PFSK-1 (cell line): ENCODE data around the gene TSC1.

Experiments
- FOXP2 ChIP-seq: optimal IDR thresholded peaks from 2 replicates; pipeline ENCODE3; 2011; ENCODE audit warnings: borderline replicate concordance, control low read depth, inconsistent platforms; ENCODE audit not compliant: insufficient read depth; ENCODE audit errors: extremely low read length, extremely low read depth
- POLR2AphosphoS5 ChIP-seq: IDR thresholded peaks from 2 replicates; pipeline ENCODE4 v1.6.1; 2012; ENCODE audit warnings: low read depth, mild to moderate bottlenecking, control low read depth, low read length, moderate library complexity
- REST ChIP-seq, 2 experiments: IDR thresholded peaks; 2 replicates each; pipeline versions ENCODE4 v1.6.1 to v1.8.0; 2011 to 2012; ENCODE audit warnings: low read depth in 2 of 2, low read length in 2 of 2, control low read depth in 1 of 2, inconsistent platforms in 1 of 2, mild to moderate bottlenecking in 1 of 2, moderate library complexity in 1 of 2; ENCODE audit not compliant: insufficient read depth in 1 of 2
- SIN3A ChIP-seq: IDR thresholded peaks from 2 replicates; pipeline ENCODE4 v1.6.1; 2012; ENCODE audit warnings: mild to moderate bottlenecking, low read length, moderate library complexity, borderline replicate concordance; ENCODE audit not compliant: insufficient read depth
- TAF1 ChIP-seq: IDR thresholded peaks from 2 replicates; pipeline ENCODE4 v1.6.1; 2012; ENCODE audit warnings: low read length, control low read depth, borderline replicate concordance; ENCODE audit not compliant: insufficient read depth

The TSC1 gene

GRCh38 chr9:132864691-132865090 lies 79.7 kb downstream of the TSC1 start:
- TF ChIP-seq FOXP2 (no peak), TAF1 (no peak), POLR2AphosphoS5 (no peak), REST (IDR thresholded peaks at IDR 0.05; ENCODE audit: insufficient read depth in 1 of 2, low read depth in 2 of 2, low read length in 2 of 2) (no peak), SIN3A (no peak)

GRCh38 chr9:132864277-132864676 lies 80.1 kb downstream of the TSC1 start:
- TF ChIP-seq FOXP2 (no peak), REST (IDR thresholded peaks at IDR 0.05; ENCODE audit: insufficient read depth in 1 of 2, low read depth in 2 of 2, low read length in 2 of 2) (no peak), SIN3A (no peak), POLR2AphosphoS5 (no peak), TAF1 (no peak)

- TF ChIP-seq FOXP2 (no peak), POLR2AphosphoS5 (no peak), TAF1 (no peak), REST (IDR thresholded peaks at IDR 0.05; ENCODE audit: insufficient read depth in 1 of 2, low read depth in 2 of 2, low read length in 2 of 2) (no peak)
These were observed 81.3 kb downstream of the TSC1 start for GRCh38 chr9:132863096-132863495.

GRCh38 chr9:132862533-132862932 lies 81.9 kb downstream of the TSC1 start:
- no peak for TF ChIP-seq SIN3A
- no peak for TF ChIP-seq POLR2AphosphoS5
- TF ChIP-seq REST (IDR thresholded peaks at IDR 0.05; ENCODE audit: insufficient read depth in 1 of 2, low read depth in 2 of 2, low read length in 2 of 2): no peak
- no peak for TF ChIP-seq FOXP2
- TF ChIP-seq TAF1: no peak

- TF ChIP-seq FOXP2 (no peak), POLR2AphosphoS5 (no peak), REST (IDR thresholded peaks at IDR 0.05; ENCODE audit: insufficient read depth in 1 of 2, low read depth in 2 of 2, low read length in 2 of 2) (no peak), TAF1 (no peak)
These were observed 82.8 kb downstream of the TSC1 start for GRCh38 chr9:132861666-132862065.
